HTERT RPE-1 (cell line): Measurements from ENCODE around the gene AFF2.

Source experiments
- in situ Hi-C: fragments of 300-500 bp; cut with MboI; formaldehyde crosslinking; loops from 4 replicates; pipeline ENCODE4 v1.14.3; 2020; ENCODE audit warnings: low sequenced_read_pairs

The AFF2 gene

DNA sequence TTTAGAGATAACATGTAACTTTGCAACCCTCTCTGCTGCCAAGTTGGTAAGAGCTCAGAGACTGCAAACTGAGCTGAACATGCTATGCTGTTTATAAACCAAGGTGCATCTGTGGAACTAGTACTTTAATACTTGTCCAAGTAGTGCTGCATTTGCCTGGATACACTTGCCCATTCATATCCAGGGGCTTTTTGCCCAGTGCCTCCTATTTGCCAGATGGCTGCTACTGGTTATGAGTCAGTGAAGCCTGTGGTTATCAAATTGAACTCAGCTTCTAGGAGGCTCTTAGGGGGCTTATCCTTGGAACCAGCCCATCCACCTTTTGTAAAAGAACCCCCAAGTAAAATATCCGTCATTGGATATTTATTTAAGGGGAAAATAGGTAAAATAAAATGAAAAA, 79.6 kb downstream of the AFF2 start:
- in situ Hi-C loops = no loop called here

DNA sequence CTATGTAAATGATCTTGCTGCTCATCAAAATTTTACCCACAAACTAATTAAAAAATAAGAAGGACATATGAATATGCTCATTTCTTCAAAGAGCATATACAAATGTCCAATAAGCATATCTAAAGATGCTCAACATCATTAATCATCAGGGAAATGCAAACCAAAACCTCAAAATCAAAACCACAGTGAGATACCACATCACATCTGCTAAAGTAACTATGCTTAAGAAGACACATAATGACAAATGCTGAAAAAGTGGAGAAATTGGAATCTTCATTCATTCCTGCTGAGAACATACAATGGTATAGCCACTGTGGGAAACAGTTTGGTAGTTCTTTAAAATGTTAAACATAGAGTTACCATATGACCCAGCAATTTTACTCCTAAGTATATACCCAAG, 81.9 kb downstream of the AFF2 start:
- in situ Hi-C loops = no loop called here

DNA sequence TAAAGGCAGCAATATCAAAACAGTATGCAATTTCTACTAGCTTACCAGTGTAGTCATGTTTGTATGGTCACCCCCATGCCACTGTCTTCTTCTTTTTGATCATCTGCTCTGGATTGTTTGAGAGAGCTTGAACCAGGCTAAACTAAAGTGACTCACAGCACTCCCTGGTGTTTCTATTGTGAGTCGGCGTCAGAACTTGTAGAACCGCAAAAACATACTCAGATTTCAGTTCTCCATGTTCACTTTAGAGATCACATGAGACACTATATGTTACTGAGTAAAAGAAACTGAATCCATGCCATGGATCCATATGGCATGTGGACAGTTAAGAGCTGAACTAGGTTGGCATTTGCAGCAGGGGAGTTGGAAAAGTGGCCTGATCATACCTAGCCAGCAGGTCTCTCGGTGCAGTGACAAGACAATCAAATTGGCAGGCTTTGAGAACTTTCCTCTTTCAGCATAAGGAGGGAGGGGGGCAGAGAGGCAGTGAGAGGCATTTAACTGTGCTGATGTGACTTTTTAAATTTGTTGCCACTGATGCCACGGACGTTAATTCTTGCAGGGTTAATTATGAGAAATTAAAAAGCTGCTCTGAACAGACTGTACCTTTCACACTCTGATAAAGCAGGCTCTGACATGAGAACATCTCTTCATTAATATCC, 88.4 kb downstream of the AFF2 start:
- in situ Hi-C loops = no loop called here

DNA sequence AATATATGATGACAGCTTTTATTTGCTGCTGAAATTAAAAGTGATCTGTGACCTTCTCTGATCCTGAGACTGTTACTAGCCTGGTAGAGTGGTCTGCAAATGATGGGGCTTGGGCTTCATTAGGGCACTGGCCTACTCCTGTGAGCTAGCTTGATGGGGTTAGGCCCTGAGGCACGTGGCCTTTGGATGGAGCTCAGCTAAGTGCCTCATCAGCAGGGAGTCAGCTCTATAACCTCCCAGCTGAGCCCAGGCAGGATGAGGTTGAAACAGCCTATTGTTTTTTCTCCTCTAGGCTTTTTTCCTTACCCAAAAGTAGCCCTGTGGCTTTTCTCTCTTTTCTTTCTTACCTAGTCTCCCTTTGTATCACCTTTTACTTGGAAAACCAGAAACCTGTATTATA, 92.2 kb downstream of the AFF2 start:
- in situ Hi-C loops = no loop called here

DNA sequence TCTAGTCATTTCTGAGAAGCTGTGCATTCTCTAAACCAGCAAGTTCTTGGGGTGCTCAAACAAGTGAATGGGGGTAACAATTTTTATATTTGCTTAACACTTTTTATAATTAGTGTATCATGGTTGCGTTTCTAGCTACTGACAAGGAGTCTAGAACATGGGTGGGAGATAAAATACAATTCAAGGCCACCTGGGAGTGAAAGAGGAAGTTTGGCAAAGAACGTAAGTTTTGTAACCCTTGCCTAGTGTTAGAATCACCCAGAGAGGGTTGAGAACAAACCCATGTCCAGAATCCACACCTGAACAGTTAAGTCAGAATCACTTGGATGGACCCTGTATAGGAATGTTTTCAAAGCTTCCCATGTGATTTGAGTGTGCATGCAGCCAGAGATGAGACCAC, 92.7 kb downstream of the AFF2 start:
- in situ Hi-C loops = no loop called here

DNA sequence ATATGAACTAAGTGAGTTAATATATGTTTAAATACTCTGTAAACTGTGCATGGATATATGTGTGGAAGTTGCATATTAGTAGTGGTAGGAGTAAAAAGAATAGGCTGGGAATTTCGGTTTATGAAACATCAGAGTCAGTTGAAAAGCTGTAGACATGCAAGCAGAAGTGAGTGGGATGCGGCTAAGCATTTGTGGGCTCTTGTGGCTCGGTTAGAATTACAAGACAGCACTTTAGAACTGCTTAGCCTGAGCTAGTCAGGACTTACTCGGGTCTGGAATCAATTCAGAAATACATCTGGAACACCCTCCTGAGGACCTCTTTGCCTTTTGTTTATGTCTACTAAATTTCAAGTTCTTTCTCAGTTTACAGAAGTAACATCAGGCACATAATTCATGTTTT, 93.6 kb downstream of the AFF2 start:
- in situ Hi-C loops = no loop called here

DNA sequence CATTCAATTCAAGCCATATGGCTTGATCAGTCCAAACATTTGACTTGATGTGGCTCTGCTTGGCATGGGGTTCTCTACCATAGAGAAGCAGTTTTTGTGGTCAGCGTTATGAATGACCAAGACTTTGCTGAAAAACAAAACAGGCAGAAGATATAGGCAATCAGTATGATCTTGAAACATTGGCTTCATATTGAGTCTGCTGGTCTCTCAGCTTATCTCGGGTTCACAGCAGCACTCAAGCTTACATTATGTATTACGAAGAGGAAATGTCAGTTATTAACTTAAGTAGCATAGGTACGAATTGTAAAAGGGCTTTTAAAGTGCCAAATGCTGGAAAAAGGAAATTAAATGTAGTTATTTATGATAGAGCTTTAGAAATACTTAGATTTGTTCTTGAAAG, 99.0 kb downstream of the AFF2 start:
- in situ Hi-C loops = no loop called here

DNA sequence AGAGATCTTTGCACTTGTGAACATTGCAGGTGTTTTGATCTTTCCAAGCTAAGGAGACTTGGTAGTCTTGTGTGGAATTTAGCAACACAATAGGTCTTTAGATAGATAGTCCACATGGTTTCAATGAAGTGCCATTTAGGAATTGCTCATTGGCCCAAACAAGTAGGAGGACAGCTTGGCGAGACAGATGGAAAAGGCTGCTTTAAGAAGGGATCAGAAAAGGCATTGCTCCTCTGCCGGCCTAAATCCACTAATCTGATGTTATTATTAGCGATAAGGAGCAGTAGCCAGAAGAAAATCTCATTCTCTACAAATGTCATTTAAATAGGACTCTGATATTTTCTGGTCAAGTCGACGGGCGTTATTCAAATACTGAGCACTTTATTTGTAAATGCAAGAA, 99.7 kb downstream of the AFF2 start:
- in situ Hi-C loops = no loop called here

DNA sequence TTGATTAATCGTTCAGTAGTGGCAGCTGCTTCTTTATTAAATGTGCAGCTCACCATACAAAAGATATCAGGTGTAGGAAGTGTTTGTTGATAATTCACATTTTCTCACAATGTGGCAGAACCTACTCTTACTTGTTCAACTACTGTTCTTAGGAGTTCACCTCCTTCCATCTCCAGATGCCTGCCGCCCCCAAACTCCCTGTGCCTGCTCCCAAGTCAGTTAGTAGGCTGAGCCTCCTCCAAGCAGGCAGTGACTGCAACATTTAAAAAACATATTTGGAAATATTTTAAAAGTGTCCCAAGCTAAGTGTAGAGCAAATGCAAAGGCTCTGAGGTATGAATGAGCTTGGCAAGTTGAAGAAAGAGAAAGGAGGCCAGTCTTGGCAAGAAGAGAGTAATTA, 100.2 kb downstream of the AFF2 start:
- in situ Hi-C loops = no loop called here

DNA sequence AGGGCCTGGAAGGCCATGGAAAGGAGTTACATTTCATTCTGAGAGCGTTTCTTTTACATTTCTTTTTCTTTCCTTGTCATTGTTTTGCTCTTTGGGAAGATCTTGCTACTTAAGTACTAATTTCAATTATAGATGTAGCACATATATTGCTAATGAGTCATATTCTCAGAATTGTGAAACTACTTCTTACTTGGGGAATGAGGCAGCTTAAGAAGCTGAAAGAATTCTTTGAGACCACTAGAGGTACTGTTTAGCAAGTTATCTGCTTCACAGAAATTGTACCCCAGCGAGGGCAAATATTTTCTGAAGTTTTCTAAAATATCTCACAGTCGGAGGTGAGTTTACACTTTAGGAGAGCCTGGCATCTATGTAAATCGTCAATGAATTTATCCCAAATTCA, 100.6 kb downstream of the AFF2 start:
- in situ Hi-C loops = no loop called here

DNA sequence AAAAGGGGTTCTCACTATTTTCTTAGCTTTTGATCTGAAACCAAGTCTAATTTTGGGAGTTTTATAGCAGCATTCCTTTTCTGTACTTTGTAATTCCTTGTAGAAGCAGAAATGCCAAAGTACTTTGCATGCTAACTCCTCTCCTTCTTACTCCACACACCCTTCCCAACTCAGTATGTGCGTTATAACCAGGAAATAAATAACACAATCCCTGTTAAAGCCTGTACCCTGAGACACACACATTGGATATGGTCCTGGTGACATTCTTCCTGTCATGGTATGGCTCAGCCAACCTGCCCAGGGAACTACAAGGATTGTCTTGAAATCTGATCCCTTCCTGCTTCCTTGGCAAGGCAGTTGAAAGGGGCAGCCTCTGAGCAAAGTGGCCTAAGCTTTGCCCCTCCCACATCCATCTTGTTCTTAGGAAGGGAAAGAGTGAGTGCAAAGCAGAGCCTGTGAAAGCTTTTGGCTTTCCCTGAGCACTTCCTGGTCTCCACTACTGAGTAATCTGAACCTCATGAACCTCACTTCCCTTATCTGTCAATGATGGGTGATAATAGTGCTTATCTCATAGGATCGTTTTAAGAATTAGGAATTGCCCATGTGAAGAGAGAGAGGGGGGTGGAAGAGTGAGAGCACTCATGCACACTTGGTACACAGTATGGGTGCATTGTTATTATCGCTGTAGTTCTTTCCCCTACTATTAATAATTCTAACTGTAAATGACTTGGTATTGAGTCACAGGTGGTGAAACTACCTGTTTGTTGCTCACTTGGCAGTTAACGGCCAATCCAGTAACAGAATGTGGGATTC, 109.3 kb downstream of the AFF2 start:
- in situ Hi-C loops = no loop called here

DNA sequence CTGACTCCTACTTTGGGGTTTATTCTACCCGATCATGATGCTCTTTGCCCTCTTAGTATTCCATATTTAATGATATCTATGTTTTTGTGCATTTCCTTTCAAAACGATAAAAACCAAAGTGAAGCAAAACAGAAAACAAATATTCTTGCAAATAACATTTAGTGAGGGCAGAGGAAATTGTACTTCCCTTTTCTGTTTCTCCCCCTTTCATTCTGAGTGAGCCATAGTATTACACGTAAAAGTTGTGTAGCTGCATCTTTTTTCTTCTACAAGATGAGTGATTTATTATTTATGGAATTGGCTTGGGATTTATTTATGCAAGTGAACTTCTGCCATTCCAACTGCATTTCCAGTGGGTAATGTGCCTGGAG, 109.9 kb downstream of the AFF2 start:
- in situ Hi-C loops = no loop called here

DNA sequence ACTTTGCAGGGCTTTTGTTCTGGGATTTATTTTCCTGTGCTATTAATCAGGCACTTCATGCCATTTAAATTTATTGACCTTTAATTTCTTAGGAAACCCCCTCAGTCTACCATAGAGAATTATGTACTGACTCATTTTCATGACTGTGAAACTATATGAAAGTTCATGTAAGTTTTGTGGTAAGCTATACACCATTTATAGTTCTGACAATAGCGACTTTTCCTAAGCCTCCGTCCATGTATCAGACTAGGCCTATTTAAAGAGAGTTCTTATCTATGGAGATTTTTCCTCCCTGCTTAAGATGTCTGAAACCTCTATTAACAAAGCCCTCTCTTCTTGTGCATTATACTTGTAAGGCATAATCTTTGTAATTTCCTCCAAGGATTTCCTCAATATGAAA, 111.6 kb downstream of the AFF2 start:
- in situ Hi-C loops = no loop called here

DNA sequence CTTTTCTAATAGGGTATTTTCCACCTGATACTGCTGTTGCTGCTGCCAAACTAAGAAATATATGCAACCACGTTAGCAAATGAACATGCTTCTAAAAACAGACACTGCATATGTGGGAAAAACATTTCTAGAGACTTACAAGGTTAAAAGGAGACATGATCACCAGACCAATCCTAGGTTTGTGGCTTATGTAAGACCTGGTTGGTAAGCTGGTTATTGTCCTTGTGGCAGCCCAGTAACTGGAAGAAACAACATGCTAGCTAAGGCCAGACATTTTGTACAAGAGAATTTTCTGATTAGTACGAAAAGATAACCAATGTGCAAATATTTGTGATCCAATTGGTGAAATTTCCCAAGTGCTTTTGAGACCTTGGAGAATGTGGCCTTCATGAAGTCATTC, 112.0 kb downstream of the AFF2 start:
- in situ Hi-C loops = no loop called here

DNA sequence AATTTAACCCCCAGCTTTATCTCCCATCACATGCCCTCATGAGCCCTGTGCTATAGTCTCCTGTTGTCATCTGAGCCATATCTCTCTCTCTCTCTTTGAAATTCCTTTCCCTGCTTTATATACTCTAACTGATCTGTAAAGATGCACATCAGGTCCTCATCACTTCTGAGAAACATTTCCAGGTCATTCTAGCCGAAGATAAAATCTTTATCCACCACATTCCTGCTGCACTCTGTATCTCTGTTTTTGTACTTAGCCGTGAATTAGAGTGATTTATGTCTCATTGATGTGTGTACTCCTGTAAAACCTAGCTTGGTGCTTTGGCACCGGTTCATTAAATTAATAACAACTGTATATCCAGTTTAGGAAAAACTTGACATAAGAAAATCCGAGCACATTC, 113.2 kb downstream of the AFF2 start:
- in situ Hi-C loops = no loop called here

DNA sequence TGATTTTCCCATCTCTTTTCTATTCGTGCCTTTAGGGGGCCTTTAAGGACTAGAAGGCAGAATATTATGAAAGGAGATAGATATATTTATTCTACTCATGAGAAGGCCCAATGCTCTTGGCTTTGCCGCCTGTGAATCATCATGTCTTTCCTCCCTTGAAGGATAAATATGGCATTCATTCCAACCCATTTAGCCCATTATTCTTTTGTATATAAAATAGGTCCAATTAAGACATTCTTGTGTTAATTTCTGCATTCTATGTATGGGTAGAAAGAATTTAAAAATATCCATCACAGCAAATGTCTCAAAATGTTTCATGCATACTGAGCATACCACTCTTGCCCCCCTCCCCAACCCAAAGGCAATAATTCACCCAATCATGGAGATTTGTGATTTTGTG, 115.1 kb downstream of the AFF2 start:
- in situ Hi-C loops = no loop called here

DNA sequence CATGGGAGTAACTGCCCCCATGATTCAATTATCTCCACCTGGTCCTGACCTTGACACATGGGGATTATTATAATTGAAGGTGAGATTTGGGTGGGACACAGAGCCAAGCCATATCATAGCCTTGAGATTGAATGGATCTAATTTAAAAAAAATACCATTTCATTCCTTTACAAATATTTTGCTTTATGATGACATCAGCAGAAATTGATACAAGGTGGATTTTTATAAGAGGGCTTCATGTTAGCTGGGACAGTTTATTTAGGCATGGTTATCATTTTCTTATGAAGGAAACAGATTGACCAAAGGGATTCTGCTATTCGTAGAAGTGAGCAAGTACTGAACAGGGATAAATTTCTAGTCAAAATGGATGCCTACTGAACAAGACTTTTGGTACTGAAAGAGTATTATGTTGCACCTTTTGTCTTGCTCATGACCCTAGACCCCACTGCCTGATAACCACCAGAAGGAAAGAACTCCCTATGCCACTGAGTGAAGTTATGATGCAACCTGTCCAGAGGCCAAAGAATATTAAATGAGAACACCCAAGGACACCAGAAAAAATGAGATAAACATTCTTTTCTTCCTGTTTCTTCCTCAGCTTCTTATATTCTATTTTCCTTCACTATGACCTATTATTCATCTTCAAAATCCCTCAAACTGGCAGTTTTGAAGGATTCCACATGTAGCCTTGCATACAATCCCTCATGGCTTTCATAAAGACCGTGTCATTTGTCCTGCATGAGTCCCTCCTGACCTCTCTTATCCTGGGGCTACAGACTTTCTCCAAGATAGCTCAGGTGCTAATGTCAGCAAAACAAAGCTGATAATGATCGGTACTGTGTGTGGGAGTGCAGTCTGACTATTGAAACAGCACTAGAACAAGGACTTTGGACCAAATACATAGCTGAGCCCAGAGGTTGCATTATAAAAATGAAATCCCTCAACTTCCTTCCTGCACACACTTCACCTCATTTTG, 118.3 kb downstream of the AFF2 start:
- in situ Hi-C loops = no loop called here

DNA sequence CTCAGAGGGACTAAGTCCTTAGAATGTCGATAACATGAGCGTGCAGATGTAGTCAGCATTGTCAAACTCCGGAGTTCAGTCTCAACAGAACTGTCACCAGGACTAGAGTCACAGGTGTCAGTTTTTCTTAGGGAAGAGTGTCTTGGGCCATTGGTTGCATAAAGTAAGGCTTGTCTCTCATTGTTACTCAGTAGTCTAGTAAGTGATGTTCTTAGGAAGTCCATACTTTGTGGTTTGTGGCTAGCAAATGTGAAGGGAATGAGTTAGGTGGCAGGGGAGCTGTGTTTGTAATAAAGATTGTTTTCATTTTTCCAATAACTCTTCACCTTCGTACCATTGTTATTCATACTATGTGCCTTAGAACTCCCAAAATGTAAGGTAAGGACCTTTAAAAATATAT, 119.6 kb downstream of the AFF2 start:
- in situ Hi-C loops = no loop called here

DNA sequence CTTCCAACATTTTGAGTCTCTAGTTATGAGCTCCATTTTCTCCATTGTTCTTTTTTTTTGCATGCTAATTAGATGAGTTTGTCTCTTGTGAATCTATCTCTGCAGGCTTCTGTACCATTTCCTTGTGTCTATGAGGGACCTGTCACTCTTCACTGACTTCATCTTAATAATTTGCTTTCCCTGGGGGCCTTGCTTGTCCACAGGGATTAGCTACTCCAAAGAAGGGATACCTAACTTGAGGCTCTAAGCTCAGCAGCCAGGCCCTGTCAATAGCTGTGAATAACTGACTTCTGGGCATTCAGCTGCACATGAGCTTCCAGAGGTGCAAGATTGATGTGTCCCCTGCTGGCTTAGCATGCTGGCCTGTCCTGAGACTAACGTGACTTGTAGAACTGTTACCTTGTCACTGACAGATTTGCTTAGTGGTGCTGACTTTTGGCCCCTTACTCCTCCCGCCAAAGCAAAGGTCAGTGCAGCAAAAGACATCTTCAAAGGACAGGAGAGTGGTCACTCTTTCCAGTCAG, 124.6 kb downstream of the AFF2 start:
- in situ Hi-C loops = no loop called here

DNA sequence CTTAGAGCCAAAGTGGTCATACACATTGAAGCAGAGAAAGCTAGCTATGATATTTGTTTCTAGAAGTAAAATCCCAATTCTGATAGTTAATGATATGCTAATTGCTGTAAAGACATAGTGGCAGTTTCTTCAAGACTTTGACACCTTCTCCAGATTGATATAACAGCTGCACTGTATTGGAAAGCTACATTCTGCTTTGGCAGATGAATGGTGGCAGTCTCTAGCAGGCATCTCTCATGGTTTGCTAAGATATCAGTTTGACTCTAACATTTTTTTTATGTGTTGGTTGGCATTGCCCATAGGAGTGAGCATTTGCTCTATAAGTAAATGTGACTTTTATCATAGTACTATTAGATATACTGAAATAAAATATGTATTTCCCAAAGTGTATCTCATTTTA, 128.2 kb downstream of the AFF2 start:
- in situ Hi-C loops = no loop called here

DNA sequence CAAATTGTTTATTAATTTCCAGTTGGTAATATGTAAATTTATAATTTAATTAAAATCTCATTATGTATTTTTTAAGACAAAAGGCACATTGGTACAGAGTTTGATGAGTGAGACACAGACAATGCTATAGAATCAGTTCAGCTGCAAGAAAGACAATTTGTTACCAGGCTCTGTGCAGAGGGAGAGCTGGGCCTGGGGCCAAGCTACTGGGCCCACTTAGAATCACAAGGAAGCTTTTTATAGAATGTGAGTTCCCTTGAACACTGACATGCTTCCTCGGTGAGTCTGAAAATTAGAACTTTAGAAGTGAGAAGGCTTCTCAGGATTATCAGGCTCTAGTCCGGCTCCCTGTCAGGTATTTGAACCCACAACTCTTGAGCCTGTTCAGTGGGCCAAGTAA, 129.0 kb downstream of the AFF2 start:
- in situ Hi-C loops = no loop called here
